Germinal center (tissue), 1 donor: ENCODE measurements around the gene VPS26C.

Experiments
- DNase-seq: peaks from one replicate; pipeline ENCODE4 v3.0.0; 2012; ENCODE audit warnings: mixed read lengths, low spot score

VPS26C gene

DNA sequence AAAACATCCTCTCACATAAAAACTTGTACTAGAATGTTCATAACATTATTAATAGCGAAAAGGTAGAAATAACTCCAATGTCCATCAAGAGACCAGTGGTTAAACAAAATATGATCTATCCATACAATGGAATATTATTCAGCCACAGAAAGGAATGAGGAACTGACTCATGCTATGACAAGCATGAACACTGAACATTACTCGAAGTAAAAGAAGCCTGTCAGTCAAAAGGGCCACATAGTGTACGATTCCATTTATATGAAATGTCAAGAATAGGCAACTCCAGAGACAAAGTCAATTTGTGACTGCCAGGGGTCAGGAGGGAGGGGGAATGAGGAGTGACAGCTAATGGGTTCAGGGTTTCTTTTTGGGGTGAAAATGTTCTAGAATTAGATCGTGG is 2.3 kb downstream of the VPS26C start:
- DNase-seq, result no peak

DNA sequence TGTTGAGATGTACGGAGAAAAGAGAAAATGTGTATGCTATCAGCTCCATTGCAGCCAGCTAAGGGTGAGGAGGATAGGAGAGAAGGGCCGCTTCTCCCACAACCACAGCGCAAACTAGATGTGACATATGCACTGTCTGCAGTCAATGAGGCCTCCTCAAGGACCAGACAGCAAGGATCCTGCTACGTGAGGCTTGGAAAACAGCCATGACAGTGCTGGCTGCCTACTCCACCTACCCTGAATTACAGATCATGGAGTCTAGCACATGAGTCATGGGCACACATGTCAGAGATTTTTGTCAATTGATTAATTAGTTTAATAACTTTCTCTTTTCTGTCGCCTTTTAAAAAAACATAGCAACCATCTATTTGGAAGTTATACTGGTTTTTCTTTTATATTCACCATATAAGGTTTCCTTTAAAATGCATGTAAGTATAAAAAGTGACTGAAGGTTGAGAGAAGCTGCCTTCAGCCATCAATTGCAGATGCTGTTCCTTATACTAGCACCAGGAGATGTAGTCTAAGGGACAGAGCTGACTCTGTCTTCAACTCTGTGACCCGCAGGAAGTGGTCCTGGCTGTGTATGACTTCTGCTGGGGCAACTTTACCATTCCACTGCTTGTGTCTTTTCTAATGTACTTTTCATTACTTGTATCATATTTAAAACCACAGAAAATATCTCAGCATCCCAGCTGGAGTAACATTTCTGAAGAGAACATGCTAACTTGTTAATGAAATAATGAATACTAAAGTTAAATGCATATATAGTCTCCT is 3.1 kb downstream of the VPS26C start:
- no peak for DNase-seq

DNA sequence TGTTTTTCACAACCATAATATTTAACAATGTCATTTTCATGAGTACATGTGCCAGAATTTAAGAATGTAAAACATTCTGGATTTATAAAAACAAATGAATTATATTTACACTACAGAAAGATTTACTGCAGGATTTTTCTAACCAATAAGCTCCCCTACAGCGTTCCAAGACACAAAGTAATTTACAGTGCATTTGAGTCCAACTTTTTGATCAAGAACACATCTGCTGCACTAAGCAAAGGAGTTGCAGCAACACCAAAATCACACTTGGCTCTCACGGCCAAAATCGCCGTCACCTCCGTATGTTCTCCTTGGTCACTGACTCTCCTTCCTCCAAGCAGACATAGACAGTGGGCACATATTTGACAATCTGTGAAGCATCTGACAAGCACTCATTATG is 7.7 kb downstream of the VPS26C start:
- DNase-seq, result no peak

DNA sequence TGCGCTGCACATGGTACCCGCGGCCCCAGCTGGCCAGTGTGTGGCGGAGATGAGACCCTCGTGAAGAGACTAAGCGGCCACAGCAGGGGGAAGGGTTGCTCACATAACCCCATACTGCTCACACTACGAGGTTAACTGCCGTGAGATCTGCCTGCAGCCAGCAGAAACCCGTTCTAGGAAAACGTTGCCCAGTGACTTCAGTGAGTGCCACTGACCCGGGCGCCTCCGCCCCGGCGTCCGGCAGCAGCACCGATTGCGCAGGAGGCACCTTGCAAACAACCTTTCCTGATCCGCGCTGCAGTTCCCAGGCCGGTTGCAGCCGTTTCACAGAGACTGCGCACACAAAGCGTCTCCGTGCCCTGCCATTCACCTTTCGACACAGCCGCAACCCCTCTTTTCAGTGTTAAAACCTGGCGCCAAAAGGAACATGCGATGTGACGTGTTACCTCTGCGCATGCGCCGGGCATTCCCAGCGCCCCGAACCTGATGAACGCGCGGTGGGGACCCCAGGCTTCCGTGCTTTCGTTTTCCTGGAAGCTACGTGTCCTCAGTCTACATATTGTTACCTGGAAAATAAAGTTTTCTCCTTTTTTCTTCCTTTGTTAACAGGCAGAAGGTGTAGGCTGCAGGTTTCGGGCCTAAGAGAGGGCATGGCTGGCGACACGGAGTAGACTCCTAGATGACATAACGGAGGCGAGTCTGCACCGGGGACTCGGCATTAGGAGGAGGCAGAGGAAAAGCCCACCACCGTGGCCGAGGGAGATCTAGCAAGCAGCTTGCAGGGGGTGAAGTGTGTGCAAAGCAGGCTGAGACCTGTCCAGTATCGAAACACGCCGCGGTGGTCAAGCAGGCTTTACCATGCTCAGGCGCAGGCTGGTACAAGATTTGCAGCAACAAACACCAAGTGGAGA is 8.9 kb downstream of the VPS26C start:
- peak; percentile 75 for DNase-seq

DNA sequence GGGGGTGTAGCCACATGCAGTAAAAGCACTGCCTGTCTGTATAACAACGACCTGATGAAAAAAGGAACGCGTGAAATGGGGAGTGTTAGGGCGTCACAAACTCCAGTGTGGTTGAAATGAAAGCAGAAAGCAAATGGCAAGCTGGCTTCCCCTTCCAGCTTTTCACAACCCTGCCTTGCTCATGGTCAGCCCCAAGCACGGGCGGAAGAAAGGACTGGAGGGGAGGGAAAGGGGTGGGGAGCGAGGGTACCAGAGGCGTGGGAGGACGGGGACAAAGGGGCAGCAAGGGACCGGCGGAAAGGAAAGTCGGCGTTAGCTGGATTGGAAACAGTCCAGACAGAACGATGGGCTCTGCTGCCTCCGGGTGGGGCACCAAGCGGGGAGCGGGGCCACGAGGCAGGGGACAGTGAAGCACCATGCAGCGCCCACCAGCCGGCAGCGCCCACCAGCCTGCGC is 9.6 kb downstream of the VPS26C start:
- DNase-seq, result peak; percentile 22

DNA sequence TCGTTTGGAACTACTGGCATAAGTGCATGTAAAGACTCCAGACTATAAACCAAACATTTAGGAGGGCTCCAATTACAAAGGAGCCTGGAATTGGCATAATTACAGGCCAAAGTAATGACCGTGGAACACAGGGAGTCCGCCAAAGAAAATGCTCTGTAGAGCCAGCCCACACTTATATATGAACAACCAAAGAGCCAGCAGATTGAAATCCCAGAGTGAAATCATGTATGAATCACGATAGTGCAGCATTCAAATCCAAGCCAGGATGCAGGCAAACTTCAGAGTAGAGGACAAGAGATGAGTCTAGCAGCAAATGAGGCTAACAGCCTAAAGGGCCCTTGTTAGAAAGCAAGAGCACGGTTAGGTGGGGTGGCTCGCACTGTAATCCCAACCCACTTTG is 13.1 kb downstream of the VPS26C start:
- DNase-seq, result no peak

DNA sequence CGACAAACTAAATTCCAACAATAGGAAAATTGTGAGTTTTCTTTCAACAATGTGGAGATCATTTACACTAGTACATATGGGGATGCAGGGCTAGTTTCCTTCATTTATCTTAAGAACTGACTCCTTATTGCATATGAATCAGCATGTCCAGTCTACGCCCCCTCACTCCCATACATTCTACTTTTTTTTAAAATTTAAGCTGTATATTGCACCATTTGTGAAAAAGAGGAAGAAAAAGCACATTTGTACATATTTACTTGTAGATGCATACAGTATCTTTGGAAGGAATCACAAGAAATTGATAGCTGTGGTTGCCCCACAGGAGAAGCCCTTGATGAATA is 15.9 kb downstream of the VPS26C start:
- DNase-seq, result no peak

DNA sequence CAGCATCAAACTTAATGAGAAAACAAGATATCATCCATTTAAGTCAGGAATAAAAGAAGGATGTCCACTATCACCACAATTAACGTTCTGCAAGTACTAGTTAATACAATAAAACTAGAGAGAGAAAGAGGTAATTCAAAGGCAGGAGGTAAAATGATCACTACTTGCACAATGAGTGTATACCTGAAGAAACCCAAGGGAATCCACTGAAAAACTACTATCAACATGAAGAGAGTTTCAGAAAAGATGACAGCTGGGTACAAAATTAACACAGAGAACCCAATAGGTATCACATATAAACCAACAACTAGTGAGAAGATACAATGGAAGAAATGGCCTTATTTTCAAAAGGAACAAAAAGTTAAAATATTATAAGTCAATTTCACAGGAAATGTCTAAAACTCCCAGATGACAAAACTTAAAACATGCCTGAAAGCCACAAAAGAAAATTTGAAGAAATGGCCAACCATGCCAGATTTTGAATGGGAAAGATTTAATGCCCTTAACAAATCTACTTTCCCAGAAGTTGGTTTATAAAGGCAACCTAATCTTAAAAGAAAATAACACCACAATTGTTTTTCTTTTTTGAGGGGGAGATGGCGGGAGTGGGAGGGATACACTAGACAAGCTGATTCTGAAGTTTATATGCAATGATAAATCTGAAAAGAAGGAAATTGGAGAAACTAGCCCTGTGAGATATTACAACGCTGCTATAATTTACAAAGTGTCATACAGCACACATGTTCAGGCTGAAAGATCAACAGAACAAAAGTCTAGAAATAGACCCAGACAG is 17.8 kb downstream of the VPS26C start:
- no peak for DNase-seq

DNA sequence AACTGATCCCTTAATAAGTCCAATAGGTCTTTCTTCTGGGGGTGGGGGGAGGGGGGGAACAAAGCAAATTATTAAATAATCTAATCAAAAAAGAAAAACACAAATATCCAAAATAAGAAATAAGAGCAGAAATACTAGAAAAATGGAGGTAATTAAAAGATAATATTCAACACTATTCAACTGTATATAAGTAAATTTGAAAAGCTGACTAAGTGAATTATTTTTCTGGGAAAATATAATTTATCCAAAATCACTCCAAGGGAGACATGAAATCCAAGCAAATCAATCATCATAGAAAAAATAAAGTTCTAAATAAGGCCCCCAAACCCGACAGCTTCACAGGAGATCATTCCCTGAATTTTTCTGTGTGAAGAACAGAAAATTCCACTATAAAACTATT is 18.8 kb downstream of the VPS26C start:
- no peak for DNase-seq

DNA sequence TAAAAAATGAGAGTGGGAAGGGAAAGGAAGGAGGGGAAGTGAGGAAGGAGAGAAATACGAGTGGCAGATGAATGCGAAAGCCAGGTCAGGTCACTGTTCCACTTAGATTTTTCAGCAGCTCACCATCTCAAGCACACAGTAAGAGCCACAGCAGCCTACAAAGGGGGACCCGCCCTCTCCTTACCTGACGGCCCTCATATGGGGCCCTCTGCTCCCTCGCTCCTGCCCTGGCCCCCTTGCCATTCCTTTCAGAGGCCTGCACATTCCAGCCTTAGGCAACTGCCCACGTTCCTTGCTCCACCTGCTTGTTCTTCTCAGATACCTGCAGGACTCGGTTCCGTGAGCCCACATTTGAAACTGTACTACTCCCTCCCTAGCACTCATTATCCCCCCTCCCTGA is 22.0 kb downstream of the VPS26C start:
- DNase-seq, result no peak

DNA sequence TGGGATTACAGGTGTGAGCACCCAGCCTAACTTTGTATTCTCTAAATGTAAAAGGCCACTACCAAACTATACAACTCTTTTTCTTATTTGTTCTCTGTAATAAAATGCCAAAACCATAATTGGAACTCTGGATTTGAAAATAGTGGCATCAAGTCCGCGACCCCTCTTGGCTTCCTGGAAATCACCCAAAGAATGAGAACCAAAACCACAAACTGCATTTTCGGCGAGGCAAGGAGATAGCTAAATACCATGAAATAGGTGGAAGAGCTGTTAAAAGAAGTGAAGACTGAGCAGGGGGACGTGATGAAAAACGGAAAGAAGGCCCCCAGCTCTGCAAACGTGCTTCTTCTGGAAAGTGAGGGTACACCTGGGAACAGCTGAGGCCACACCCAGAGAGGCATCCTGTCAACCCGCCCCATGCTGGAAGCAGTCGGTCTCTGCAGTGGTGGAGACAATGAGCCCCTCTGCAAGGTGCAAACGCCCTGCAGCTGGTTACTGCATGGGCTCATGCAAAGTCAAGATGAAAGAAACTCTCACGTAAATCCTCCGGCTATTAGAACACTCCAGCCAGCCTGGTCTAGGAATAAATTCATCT is 22.5 kb downstream of the VPS26C start:
- DNase-seq, result no peak

DNA sequence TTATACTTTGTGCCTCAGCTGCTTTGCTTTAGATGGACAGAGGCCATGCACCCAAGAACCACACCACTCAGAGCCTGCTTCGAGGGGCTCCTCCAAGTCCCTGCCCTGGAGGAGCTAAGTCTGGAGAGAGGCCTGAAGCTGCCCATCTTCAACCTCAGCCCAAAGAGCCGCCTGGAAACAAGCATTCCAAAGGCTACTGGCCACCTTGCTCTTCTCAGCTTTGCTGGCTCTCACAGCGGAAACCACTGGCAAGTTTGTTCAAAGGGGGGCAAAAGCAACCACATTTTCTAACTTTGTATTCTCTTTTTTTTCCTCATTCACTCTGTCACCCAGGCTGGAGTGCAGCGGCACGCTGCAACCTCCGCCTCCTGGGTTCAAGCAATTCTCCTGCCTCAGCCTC is 23.2 kb downstream of the VPS26C start:
- DNase-seq, result no peak

DNA sequence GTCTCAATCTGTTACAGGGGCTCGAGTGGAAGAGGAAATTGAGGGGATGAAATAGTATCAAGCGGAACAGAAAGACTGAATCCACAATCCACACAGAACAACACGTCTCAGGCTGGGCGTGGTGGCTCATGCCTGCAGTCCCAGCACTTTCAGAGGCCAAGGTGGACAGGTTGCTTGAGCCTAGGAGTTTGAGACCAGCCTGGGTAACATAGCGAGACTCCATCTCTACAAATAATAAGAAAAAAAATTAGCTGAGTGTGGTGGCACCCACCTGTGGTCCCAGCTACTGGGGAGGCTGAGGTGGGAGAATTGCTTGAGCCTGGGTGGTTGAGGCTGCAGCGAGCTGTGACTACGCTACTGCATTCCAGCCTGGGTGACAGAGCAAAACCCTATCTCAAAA is 25.7 kb downstream of the VPS26C start:
- no peak for DNase-seq

DNA sequence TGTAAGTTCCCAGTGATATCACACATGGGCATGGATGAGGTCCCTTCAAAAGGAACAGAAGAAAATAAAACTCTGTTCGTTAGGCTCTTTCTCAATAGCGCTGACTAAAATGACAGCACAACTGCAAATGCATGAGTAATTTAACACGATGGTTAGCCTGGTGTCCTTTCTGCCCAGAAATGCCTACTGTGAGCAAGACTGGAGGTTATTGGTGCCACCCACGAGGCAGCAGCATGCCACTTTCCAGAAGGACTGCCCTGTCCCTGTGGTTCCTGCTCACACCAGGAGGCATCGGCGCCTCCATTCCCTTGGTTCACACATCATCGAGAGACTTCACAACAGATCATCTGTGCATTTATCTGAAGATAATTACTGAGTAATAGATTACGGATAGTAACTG is 26.2 kb downstream of the VPS26C start:
- no peak for DNase-seq

DNA sequence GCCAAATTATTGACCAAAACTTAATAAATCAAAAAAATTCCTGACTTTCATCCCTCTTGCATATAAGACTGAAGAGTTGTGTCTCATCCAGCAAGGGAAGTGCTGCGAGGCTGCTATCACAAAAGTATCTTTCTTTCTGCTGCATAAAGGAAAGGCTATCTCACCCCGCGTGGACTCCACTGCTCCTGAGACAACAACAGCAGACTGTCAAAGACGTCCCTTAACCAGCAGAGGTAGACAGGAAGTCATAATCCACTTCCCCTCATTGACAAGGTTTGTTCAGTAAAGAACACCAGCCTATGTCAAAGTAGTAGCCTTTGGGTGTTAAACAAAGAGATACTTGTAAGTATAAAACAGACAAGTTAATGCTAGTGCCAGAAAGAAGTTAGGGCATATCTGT is 29.4 kb downstream of the VPS26C start:
- DNase-seq, result no peak

DNA sequence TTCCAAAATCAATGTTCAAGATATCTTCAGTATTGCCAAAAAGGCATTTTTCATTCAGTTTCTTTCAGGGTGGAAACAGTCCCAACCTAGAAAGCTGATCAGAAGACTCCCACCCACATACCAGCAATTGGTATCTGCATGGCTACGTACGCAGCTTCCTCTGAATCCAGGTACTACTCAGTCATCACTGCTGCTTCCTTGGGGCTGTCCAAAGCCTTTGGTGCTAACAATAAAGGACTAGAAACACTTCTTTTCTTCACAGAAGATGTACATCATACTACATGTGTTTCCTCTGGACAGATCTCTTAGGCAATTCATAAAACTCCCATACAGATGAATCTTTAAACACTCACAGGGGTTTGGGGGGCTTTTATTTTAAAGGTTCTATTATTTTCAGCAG is 29.8 kb downstream of the VPS26C start:
- DNase-seq, result no peak

DNA sequence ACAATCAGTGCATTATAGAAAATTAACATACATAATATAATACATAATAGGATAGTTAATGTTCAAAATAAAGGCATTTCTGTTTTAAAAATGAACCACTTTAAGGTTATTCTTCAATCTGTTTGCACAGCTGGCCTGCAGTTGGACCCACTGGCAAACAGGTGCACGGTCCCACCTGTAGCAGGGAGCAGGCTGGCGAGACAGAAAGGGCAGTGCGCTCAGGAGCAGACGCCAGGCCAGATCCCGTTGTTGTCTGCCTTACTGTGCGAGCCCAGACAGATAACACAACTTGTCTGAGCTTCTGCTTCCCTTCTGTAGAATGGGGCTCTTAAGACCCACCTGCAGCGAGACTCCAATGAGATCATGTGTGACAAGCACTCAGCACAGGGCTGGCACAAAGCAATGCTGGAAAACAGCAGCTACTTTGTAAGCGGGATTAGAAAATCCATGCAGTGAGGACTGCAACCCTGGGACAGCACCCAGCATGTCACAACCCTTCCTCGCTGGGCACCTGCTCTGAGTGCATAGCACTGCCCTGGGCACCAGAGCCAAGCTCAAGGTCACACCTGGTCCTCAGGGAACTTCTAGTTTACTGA is 33.5 kb downstream of the VPS26C start:
- DNase-seq, result no peak

DNA sequence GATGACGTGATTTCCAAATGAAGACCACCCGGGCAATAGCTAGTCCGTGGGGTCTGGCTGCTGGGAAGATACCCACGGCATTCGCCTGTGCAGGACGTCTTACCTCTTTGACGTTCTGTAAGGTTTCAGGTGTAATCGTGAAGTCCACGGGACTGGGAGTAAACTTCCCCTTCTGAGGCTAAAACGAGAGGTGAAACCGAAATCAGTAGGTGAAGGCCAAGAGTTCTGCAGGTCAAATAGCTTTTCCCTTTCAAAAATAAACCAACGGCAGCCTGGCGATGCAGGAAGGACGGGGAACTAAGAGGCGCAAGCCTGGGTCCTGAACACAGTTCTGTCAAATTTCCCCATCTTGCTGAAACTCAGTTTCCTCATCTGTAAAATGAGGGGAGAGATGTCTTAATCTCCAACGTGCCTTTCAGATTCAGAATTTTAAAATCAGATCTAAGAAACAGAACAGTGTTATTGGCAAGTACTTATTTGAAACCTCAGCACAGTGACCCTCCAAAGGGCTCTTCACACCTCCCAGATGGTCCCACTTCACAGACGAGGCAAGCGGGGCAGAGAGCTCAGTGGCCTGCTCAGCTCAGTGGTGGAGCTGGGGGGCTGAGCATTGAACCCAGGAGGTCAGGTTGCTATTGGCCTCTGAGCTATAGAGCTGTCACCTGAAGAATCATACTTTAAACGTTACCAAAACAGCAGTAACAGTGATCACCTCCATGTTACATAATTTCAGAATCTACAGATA is 34.7 kb downstream of the VPS26C start:
- DNase-seq, result peak; percentile 41

DNA sequence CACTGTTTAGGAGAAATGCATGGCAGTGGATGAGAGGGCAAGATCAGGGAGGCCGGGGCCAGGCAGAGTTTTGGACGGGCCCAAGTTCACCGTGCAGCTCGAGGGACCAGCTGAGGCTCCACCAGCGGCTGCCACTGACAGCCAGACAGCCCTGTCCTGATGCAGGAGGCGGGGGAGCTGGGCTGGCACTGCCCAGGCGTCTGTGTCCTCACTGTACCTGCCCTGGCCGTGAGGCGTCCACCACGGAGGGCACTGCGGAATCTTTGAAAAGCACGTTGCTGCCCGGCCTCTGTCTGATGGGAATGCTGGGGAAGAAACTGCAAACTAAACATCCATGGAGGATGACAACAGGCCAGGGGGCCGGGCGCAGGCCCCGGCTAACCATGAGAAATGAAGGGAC is 35.5 kb downstream of the VPS26C start:
- DNase-seq, result no peak

DNA sequence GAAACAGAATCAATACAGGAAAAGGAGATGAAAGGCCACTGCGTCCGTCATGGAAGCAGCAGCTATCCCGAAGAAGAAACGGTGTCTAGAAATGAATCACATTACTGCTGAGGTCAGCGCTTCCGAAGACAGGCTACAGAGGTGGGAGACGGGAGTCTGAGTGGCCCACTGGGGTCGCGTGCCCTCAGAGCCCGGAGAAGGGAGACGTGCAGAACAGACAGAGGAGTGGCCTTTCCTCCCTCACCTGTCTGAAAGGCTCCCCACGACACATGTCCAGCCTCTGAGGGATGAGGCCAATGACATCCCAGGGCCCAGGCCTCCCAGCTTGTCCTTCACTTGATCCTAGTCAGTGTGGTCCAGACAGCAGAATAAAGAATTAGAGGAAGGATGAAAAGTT is 35.9 kb downstream of the VPS26C start:
- DNase-seq, result no peak

DNA sequence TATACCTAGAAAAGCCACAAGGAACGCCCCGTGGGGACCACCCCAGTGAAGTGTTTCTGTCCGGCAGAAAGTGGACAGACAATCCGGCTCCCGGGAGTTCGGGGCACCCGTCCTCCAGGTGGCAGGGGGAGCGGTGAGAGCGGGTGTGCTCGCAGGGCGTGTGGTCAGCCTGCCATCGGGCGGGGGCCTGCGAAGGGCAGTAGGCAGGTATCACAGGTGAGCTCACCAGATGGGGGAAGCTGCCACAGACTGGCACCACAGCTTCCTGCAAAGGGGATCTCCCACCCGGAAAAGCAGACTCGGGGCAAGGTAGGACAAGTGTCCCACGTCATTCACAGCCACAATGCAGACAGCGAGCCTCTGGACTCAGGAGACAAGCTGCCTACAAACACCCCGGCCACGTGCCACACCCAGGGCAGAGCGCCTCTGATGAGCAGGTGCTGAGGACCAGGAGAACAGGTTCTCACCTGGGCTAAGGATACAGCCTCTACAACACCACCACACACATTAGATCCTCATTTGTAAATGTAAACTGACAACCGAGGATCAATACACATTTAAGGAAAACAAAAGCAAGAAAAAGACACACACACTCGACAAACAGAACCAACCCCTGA is 36.4 kb downstream of the VPS26C start:
- no peak for DNase-seq
